ENCODE results near the gene GTF2H4.
A peak's percentile ranks its signal among the peaks of the same experiment; 100 is the strongest.

The GTF2H4 gene

GRCh38 chr6:30938730-30939129 lies 30.7 kb downstream of the GTF2H4 start:
- Histone ChIP-seq H3K9me3 (ENCODE audit: control insufficient read depth, low read length) (no peaks in the 10 kb centered on the region), H3K36me3 (ENCODE audit: control insufficient read depth, insufficient read depth, low read length) (no peaks in the 10 kb centered on the region), H3K4me1 (ENCODE audit: control insufficient read depth, insufficient read depth, low read length) (peaks cover 27% of the 10 kb centered on the region), H3K4me3 (ENCODE audit: insufficient read depth, low read depth, low read length) (no peak overlapping the region), H3K27me3 (ENCODE audit: control insufficient read depth, insufficient read depth, low read length, poor library complexity, severe bottlenecking) (no peaks in the 10 kb centered on the region), H3K27ac (ENCODE audit: insufficient read depth, low read depth, low read length, poor library complexity, severe bottlenecking) (no peak overlapping the region)
- 90 to 93% methylated on average over 4 of the region's 4 CpGs for WGBS, 2 experiments

GRCh38 chr6:30939473-30939872 lies 31.5 kb downstream of the GTF2H4 start:
- 87 to 90% methylated on average over 3 of the region's 3 CpGs for WGBS, 2 experiments
- no peaks in the 10 kb centered on the region for H3K27me3 ChIP-seq (ENCODE audit: control insufficient read depth, insufficient read depth, low read length, poor library complexity, severe bottlenecking)
- H3K4me1 ChIP-seq (ENCODE audit: control insufficient read depth, insufficient read depth, low read length), result peaks cover 27% of the 10 kb centered on the region
- H3K27ac ChIP-seq (ENCODE audit: insufficient read depth, low read depth, low read length, poor library complexity, severe bottlenecking), result no peak overlapping the region
- H3K4me3 ChIP-seq (ENCODE audit: insufficient read depth, low read depth, low read length), result no peak overlapping the region
- no peaks in the 10 kb centered on the region for H3K9me3 ChIP-seq (ENCODE audit: control insufficient read depth, low read length)
- H3K36me3 ChIP-seq (ENCODE audit: control insufficient read depth, insufficient read depth, low read length), result no peaks in the 10 kb centered on the region

GRCh38 chr6:30940361-30940986 lies 32.5 kb downstream of the GTF2H4 start, which contains the start of gene MUCL3:
Gene MUCL3, plus strand, starts transcription at chr6:30940973. Its CDS starts 27 bp downstream, at chr6:30941000.
- no peaks in the 10 kb centered on the region for H3K9me3 ChIP-seq (ENCODE audit: control insufficient read depth, low read length)
- peaks cover 27% of the 10 kb centered on the region for H3K4me1 ChIP-seq (ENCODE audit: control insufficient read depth, insufficient read depth, low read length)
- no peak within 1 kb of the TSS for H3K27ac ChIP-seq (ENCODE audit: insufficient read depth, low read depth, low read length, poor library complexity, severe bottlenecking)
- no peak within 1 kb of the TSS for H3K4me3 ChIP-seq (ENCODE audit: insufficient read depth, low read depth, low read length)
- no peaks in the 10 kb centered on the region for H3K27me3 ChIP-seq (ENCODE audit: control insufficient read depth, insufficient read depth, low read length, poor library complexity, severe bottlenecking)
- WGBS, 2 experiments, result 88 to 89% methylated on average over 16 of the region's 16 CpGs
- no peaks in the 10 kb centered on the region for H3K36me3 ChIP-seq (ENCODE audit: control insufficient read depth, insufficient read depth, low read length)

GRCh38 chr6:30942338-30943060 lies 34.5 kb downstream of the GTF2H4 start:
- Histone ChIP-seq H3K4me3 (ENCODE audit: insufficient read depth, low read depth, low read length) (no peak overlapping the region), H3K9me3 (ENCODE audit: control insufficient read depth, low read length) (no peaks in the 10 kb centered on the region), H3K27ac (ENCODE audit: insufficient read depth, low read depth, low read length, poor library complexity, severe bottlenecking) (no peak overlapping the region), H3K4me1 (ENCODE audit: control insufficient read depth, insufficient read depth, low read length) (peaks cover 21% of the 10 kb centered on the region), H3K27me3 (ENCODE audit: control insufficient read depth, insufficient read depth, low read length, poor library complexity, severe bottlenecking) (no peaks in the 10 kb centered on the region), H3K36me3 (ENCODE audit: control insufficient read depth, insufficient read depth, low read length) (no peaks in the 10 kb centered on the region)
- WGBS, 2 experiments, result 25 to 30% methylated on average over 15 of the region's 15 CpGs

GRCh38 chr6:30944051-30944450 lies 36.0 kb downstream of the GTF2H4 start:
- Histone ChIP-seq H3K4me3 (ENCODE audit: insufficient read depth, low read depth, low read length) (no peak overlapping the region), H3K27me3 (ENCODE audit: control insufficient read depth, insufficient read depth, low read length, poor library complexity, severe bottlenecking) (no peaks in the 10 kb centered on the region), H3K36me3 (ENCODE audit: control insufficient read depth, insufficient read depth, low read length) (no peaks in the 10 kb centered on the region), H3K9me3 (ENCODE audit: control insufficient read depth, low read length) (no peaks in the 10 kb centered on the region), H3K27ac (ENCODE audit: insufficient read depth, low read depth, low read length, poor library complexity, severe bottlenecking) (no peak overlapping the region), H3K4me1 (ENCODE audit: control insufficient read depth, insufficient read depth, low read length) (peaks cover 9% of the 10 kb centered on the region)
- WGBS, 2 experiments, result 92 to 95% methylated on average over 4 of the region's 4 CpGs

- no peaks in the 10 kb centered on the region for H3K27me3 ChIP-seq (ENCODE audit: control insufficient read depth, insufficient read depth, low read length, poor library complexity, severe bottlenecking)
- WGBS, 2 experiments, result 86 to 89% methylated on average over 5 of the region's 5 CpGs
- no peaks in the 10 kb centered on the region for H3K36me3 ChIP-seq (ENCODE audit: control insufficient read depth, insufficient read depth, low read length)
- no peak overlapping the region for H3K4me3 ChIP-seq (ENCODE audit: insufficient read depth, low read depth, low read length)
- H3K4me1 ChIP-seq (ENCODE audit: control insufficient read depth, insufficient read depth, low read length), result peaks cover 8% of the 10 kb centered on the region
- no peaks in the 10 kb centered on the region for H3K9me3 ChIP-seq (ENCODE audit: control insufficient read depth, low read length)
- H3K27ac ChIP-seq (ENCODE audit: insufficient read depth, low read depth, low read length, poor library complexity, severe bottlenecking), result no peak overlapping the region
These were observed 37.3 kb downstream of the GTF2H4 start for GRCh38 chr6:30945281-30945680.

- 95 to 98% methylated on average over 4 of the region's 4 CpGs for WGBS, 2 experiments
- H3K27me3 ChIP-seq (ENCODE audit: control insufficient read depth, insufficient read depth, low read length, poor library complexity, severe bottlenecking), result no peaks in the 10 kb centered on the region
These were observed 39.2 kb downstream of the GTF2H4 start for GRCh38 chr6:30947231-30947630.

GRCh38 chr6:30948811-30949210 lies 40.8 kb downstream of the GTF2H4 start:
- no peaks in the 10 kb centered on the region for H3K9me3 ChIP-seq (ENCODE audit: control insufficient read depth, low read length)
- H3K36me3 ChIP-seq (ENCODE audit: control insufficient read depth, insufficient read depth, low read length), result no peaks in the 10 kb centered on the region
- no peak overlapping the region for H3K27ac ChIP-seq (ENCODE audit: insufficient read depth, low read depth, low read length, poor library complexity, severe bottlenecking)
- peaks cover 2% of the 10 kb centered on the region for H3K27me3 ChIP-seq (ENCODE audit: control insufficient read depth, insufficient read depth, low read length, poor library complexity, severe bottlenecking)
- no peaks in the 10 kb centered on the region for H3K4me1 ChIP-seq (ENCODE audit: control insufficient read depth, insufficient read depth, low read length)
- no peak overlapping the region for H3K4me3 ChIP-seq (ENCODE audit: insufficient read depth, low read depth, low read length)
- 98% methylated on average over 6 of the region's 6 CpGs for WGBS, 2 experiments

More at GRCh38 chr6:30947231-30947630, 39.2 kb downstream of the GTF2H4 start:
- no peaks in the 10 kb centered on the region for H3K36me3 ChIP-seq (ENCODE audit: control insufficient read depth, insufficient read depth, low read length)
- H3K9me3 ChIP-seq (ENCODE audit: control insufficient read depth, low read length), result no peaks in the 10 kb centered on the region
- H3K4me3 ChIP-seq (ENCODE audit: insufficient read depth, low read depth, low read length), result no peak overlapping the region
- no peak overlapping the region for H3K27ac ChIP-seq (ENCODE audit: insufficient read depth, low read depth, low read length, poor library complexity, severe bottlenecking)
- peaks cover 3% of the 10 kb centered on the region for H3K4me1 ChIP-seq (ENCODE audit: control insufficient read depth, insufficient read depth, low read length)

- peaks cover 30% of the 10 kb centered on the region for H3K27me3 ChIP-seq (ENCODE audit: control insufficient read depth, insufficient read depth, low read length, poor library complexity, severe bottlenecking)
- no peaks in the 10 kb centered on the region for H3K36me3 ChIP-seq (ENCODE audit: control insufficient read depth, insufficient read depth, low read length)
- peaks cover 7% of the 10 kb centered on the region for H3K4me1 ChIP-seq (ENCODE audit: control insufficient read depth, insufficient read depth, low read length)
- no peak overlapping the region for H3K27ac ChIP-seq (ENCODE audit: insufficient read depth, low read depth, low read length, poor library complexity, severe bottlenecking)
- H3K4me3 ChIP-seq (ENCODE audit: insufficient read depth, low read depth, low read length), result no peak overlapping the region
- H3K9me3 ChIP-seq (ENCODE audit: control insufficient read depth, low read length), result no peaks in the 10 kb centered on the region
- WGBS, 2 experiments, result 89 to 92% methylated on average over 5 of the region's 5 CpGs
These were observed 44.0 kb downstream of the GTF2H4 start for GRCh38 chr6:30951907-30952469.

- H3K27ac ChIP-seq (ENCODE audit: insufficient read depth, low read depth, low read length, poor library complexity, severe bottlenecking), result no peak overlapping the region
- WGBS, 2 experiments, result 79 to 80% methylated on average over 8 to 9 of the region's 9 CpGs
- peaks cover 7% of the 10 kb centered on the region for H3K4me1 ChIP-seq (ENCODE audit: control insufficient read depth, insufficient read depth, low read length)
- H3K27me3 ChIP-seq (ENCODE audit: control insufficient read depth, insufficient read depth, low read length, poor library complexity, severe bottlenecking), result peaks cover 38% of the 10 kb centered on the region
- peak overlapping the region; percentile 35 for H3K4me3 ChIP-seq (ENCODE audit: insufficient read depth, low read depth, low read length)
- no peaks in the 10 kb centered on the region for H3K9me3 ChIP-seq (ENCODE audit: control insufficient read depth, low read length)
- no peaks in the 10 kb centered on the region for H3K36me3 ChIP-seq (ENCODE audit: control insufficient read depth, insufficient read depth, low read length)
These were observed 46.8 kb downstream of the GTF2H4 start for GRCh38 chr6:30954631-30955366.

Data from ectodermal cell (in vitro differentiated cells).